HepG2 (cell line): ENCODE data around the gene MCC.

ENCODE experiments used
- BCL3 ChIP-seq: sonication (generic); formaldehyde crosslinking; IDR thresholded peaks from 2 replicates; pipeline ENCODE4 v1.5.1; 2020; ENCODE audit warnings: mild to moderate bottlenecking, missing genetic modification reagents, moderate library complexity
- BHLHE40 ChIP-seq: IDR thresholded peaks from 2 replicates; pipeline ENCODE4 v1.6.1; 2011; ENCODE audit warnings: low read length, improper control_type of control experiment
- DDIT3 ChIP-seq: sonication (generic); formaldehyde crosslinking; IDR thresholded peaks from 2 replicates; pipeline ENCODE4 v1.4.0; 2020; ENCODE audit warnings: mild to moderate bottlenecking, missing genetic modification reagents
- KAT2B ChIP-seq: fragments of 150-350 bp; IDR thresholded peaks from 2 replicates; pipeline ENCODE4 v1.6.1; 2014; ENCODE audit warnings: low read depth, low read length, borderline replicate concordance
- KDM5B ChIP-seq: sonication (generic); formaldehyde crosslinking; IDR thresholded peaks from 2 replicates; pipeline ENCODE4 v1.4.0; 2020; ENCODE audit warnings: missing genetic modification reagents, mild to moderate bottlenecking, borderline replicate concordance
- MEIS1 ChIP-seq: sonication (generic); formaldehyde crosslinking; IDR thresholded peaks from 2 replicates; pipeline ENCODE4 v1.9.0; 2021; ENCODE audit warnings: mild to moderate bottlenecking, missing genetic modification reagents, moderate library complexity, borderline replicate concordance
- MYC ChIP-seq: sonication (generic); formaldehyde crosslinking; IDR thresholded peaks from 2 replicates; pipeline ENCODE4 v1.9.0; 2021; ENCODE audit warnings: missing genetic modification reagents, borderline replicate concordance
- PLRG1 ChIP-seq: fragments of 450-650 bp; conservative IDR thresholded peaks from 2 replicates; pipeline ENCODE4 v1.6.1; 2016
- RAD51 ChIP-seq: fragments of 450-650 bp; IDR thresholded peaks from 2 replicates; pipeline ENCODE4 v1.6.1; 2016; ENCODE audit warnings: borderline replicate concordance
- ZNF710 ChIP-seq: sonication (generic); formaldehyde crosslinking; IDR thresholded peaks from 2 replicates; pipeline ENCODE4 v1.5.0; 2020; ENCODE audit warnings: mild to moderate bottlenecking, missing genetic modification reagents, borderline replicate concordance
- ZZZ3 ChIP-seq: sonication (generic); formaldehyde crosslinking; IDR thresholded peaks from 2 replicates; pipeline ENCODE4 v1.4.0; 2020; ENCODE audit warnings: missing genetic modification reagents, mild to moderate bottlenecking, borderline replicate concordance

- TF ChIP-seq RAD51: no peak
- TF ChIP-seq KDM5B: no peak
- no peak for TF ChIP-seq ZZZ3 (CRISPR knock-in tag)
- no peak for TF ChIP-seq MYC (CRISPR knock-in tag)
- TF ChIP-seq DDIT3 (CRISPR knock-in tag): no peak
- TF ChIP-seq PLRG1: no peak
- no peak for TF ChIP-seq KAT2B
- no peak for TF ChIP-seq MEIS1 (CRISPR knock-in tag)
- no peak for TF ChIP-seq ZNF710 (CRISPR knock-in tag)
- no peak for TF ChIP-seq BCL3 (CRISPR knock-in tag)
- no peak for TF ChIP-seq BHLHE40
Measured at GRCh38 chr5:113089653-113090335, 398.5 kb downstream of the MCC start.
